Adrenal gland (tissue), 12 donors: ENCODE data around the gene MYO5A. TPM values are rescaled to one million over a fixed set of nuclear protein-coding genes. Genes with fewer than 3 reads are reported as not detected.

Experiments used
- DNase-seq, 7 donors: peaks; one replicate each; pipeline ENCODE4 v3.0.0-alpha.2; 2019 to 2020
- H3K27ac ChIP-seq, 5 donors: fragments of 200-600 bp; sonication (generic) in 4 of 5; 1 replicate in 3 of 5; 2 replicates in 2 of 5; pipeline versions ENCODE4 v1.5.1 to v1.8.0; 2016 to 2020; ENCODE audit warnings: mild to moderate bottlenecking in 1 of 5
- H3K27me3 ChIP-seq: fragments of 200-600 bp; 2 replicates; pipeline ENCODE4 v1.8.0; 2021
- H3K36me3 ChIP-seq, 2 donors: fragments of 200-600 bp; replicated peaks in 1 of 2; 1 replicate in 1 of 2; 2 replicates in 1 of 2; pipeline versions ENCODE4 v1.5.1 to v1.8.0; 2018 to 2022
- H3K4me1 ChIP-seq, 2 donors: fragments of 200-600 bp; replicated peaks in 1 of 2; 1 replicate in 1 of 2; 2 replicates in 1 of 2; pipeline versions ENCODE4 v1.5.1 to v1.8.0; 2018 to 2021
- H3K4me3 ChIP-seq, 4 donors: fragments of 200-600 bp; sonication (generic) in 3 of 4; one replicate each; pipeline ENCODE4 v1.5.1; 2016 to 2018
- H3K9me3 ChIP-seq, 3 donors: fragments of 200-600 bp; sonication (generic) in 1 of 3; replicated peaks in 1 of 3; 1 replicate in 2 of 3; 2 replicates in 1 of 3; pipeline versions ENCODE4 v1.5.1 to v1.8.0; 2016 to 2021
- CTCF ChIP-seq, 6 experiments: fragments of 450-650 bp in 4 of 6; fragments of 200-600 bp in 2 of 6; sonication (generic) in 1 of 6; IDR thresholded peaks; 1 replicate in 5 of 6; 2 replicates in 1 of 6; pipeline versions ENCODE4 v1.5.1 to v1.8.0; 2016 to 2021; ENCODE audit warnings: antibody characterized with exemption in 6 of 6, mild to moderate bottlenecking in 2 of 6, moderate library complexity in 1 of 6
- POLR2A ChIP-seq, 2 donors: fragments of 450-650 bp; IDR thresholded peaks; one replicate each; pipeline ENCODE4 v1.6.1; 2017; ENCODE audit warnings: antibody characterized with exemption in 2 of 2, mild to moderate bottlenecking in 2 of 2, moderate library complexity in 1 of 2
- WGBS, 4 donors: extraction: QIAGEN DNeasy Blood & Tissue Kit in 2 of 4; methylation state at CpG; one replicate each; pipeline versions ENCODE4 v1.1.5 to v1.1.7; 2013 to 2017; 5-methylcytosine and 5-hydroxymethylcytosine counted together
- intact Hi-C, 2 donors: fragments of 100-400 bp; cut with DNase I; formaldehyde crosslinking; loops; one replicate each; pipeline versions ENCODE4 v1.14.1 to v1.15.0; 2022 to 2023
- polyA plus RNA-seq, 3 donors: library from polyadenylated mRNA; stranded (reverse); fragments of 200-250 nt in 2 of 3; fragments of 350-450 nt in 1 of 3; fragmentation: Illumina TruSeq in 1 of 3; extraction: RNeasy Lipid Tissue Mini Kit (QIAGEN cat#74804) in 1 of 3; gene quantifications; one replicate each; pipeline ENCODE4 v1.2.3, GENCODE V29; 2013 to 2014
- total RNA-seq, 9 donors: library from RNA; depleted of rRNA in 4 of 9; stranded (reverse); fragments of >200 nt in 4 of 9; fragments of 120-200 nt in 1 of 9; fragmentation: NEBNext Ultra II Directional in 1 of 9; extraction: Animal tissue kit (Norgen Biotek cat#: 25700) in 1 of 9; gene quantifications; one replicate each; pipeline versions ENCODE4 v1.1.0 to v1.2.4, GENCODE V29; 2013 to 2023
- donor health status: healthy with polysubstance abuse.
- donor health status: Bipolar disorder and iron deficiency.
- donor health status: DM: yes; HTN: yes; CAD: no.
- donor health status: DM: no; HTN: no; CAD: no.
- donor health status: DM: no; HTN: no; CAD: no.
- donor health status: DM: yes; HTN: yes; CAD: no.

Gene MYO5A
- total and polyA plus RNA-seq, 12 donors: 6.3 to 57.5 (median 39.6) TPM

DNA sequence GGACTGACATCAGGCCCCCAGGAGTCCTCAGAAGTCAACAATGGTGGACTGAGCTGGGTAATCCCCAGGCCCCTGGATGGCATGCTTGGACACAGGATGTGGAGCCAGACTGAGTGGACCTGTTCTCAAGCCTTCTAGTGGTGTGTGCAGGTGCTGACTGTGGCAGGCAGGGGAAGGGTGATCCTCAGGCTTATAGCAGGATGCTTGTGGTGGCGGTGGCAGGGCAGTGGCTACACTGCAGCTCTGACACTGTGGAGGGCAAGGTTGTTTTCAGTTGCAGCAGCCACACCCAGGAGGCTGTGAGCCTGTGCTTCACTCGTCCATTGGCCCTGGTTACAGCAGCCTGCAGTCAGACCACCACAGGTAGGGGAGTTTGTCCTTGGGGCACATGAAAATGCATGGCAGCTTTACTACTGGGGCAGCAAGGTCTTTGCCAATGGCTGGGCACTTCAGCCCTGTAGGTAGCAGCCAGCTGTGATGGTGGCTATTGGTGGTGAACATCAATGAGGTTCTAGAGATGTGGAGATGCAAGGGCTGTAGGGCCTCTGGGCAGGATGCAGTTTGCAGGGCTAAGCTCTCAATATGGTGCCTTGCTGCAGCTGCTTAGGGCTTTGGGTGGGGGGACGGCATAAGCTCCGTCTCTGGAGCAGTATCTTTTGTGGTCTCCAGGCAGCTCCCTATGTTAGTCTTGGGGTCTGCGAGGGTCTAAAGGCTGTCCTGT is 17.5 kb upstream of the MYO5A start:
- H3K4me3 ChIP-seq: no peak overlapping the region
- no peaks in the 10 kb centered on the region for H3K9me3 ChIP-seq
- intact Hi-C loops: no loop called here
- 90 to 98% (median 97%) methylated on average over 2 to 5 of the region's 5 CpGs for WGBS, 4 donors
- H3K27me3 ChIP-seq: no peaks in the 10 kb centered on the region
- TF ChIP-seq POLR2A (IDR thresholded peaks at IDR 0.05) (no peak), CTCF (IDR thresholded peaks at IDR 0.05) (no peak)
- peaks cover 0 to 23% of the 10 kb centered on the region in 2 donors for H3K36me3 ChIP-seq
- DNase-seq: no peak
- H3K27ac ChIP-seq: no peak overlapping the region
- no peaks in the 10 kb centered on the region for H3K4me1 ChIP-seq

DNA sequence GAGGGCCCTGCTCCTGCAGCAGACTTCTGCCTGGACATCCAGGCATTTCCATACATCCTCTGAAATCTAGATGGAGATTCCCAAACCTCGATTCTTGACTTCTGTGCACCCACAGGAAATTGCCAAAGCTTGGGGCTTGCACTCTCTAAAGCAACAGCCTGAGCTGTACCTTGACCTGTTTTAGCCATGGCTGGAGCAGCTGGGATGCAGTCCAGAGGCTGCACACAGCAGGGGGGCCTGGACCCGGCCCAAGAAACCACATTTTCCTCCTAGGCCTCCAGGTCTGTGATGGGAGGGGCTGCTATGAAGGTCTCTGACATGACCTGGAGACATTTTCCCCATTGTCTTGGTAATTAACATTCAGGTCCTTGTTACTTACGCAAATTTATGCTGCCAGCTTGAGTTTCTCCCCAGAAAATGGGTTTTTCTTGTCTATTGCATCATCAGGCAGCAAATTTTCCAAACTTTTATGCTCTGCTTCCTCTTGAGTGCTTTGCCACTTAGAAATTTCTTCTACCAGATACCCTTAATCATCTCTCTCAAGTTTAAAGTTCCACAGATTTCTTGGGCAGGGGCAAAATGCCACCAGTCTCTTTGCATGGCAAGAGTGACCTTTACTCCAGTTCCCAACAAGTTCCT is 11.8 kb upstream of the MYO5A start:
- H3K4me3 ChIP-seq: no peak overlapping the region
- no peak overlapping the region for H3K27ac ChIP-seq
- H3K27me3 ChIP-seq: no peaks in the 10 kb centered on the region
- H3K36me3 ChIP-seq: no peaks in the 10 kb centered on the region
- no peaks in the 10 kb centered on the region for H3K4me1 ChIP-seq
- intact Hi-C loops: no loop called here
- TF ChIP-seq CTCF (IDR thresholded peaks at IDR 0.05) (no peak), POLR2A (IDR thresholded peaks at IDR 0.05) (no peak)
- WGBS, 4 donors: 68 to 100% (median 77%) methylated on average over 1 to 3 of the region's 3 CpGs
- no peaks in the 10 kb centered on the region for H3K9me3 ChIP-seq
- no peak for DNase-seq

GRCh38 chr15:52537459-52537858 is 8.8 kb upstream of the MYO5A start:
- TF ChIP-seq CTCF (IDR thresholded peaks at IDR 0.05) (no peak), POLR2A (IDR thresholded peaks at IDR 0.05) (no peak)
- no peak overlapping the region for H3K27ac ChIP-seq
- WGBS, 4 donors: 93 to 98% (median 94%) methylated on average over 8 of the region's 8 CpGs
- no peaks in the 10 kb centered on the region for H3K9me3 ChIP-seq
- DNase-seq: no peak
- no peaks in the 10 kb centered on the region for H3K27me3 ChIP-seq
- H3K4me1 ChIP-seq: no peaks in the 10 kb centered on the region
- H3K36me3 ChIP-seq: no peaks in the 10 kb centered on the region
- intact Hi-C loops: no loop called here
- H3K4me3 ChIP-seq: no peak overlapping the region

DNA sequence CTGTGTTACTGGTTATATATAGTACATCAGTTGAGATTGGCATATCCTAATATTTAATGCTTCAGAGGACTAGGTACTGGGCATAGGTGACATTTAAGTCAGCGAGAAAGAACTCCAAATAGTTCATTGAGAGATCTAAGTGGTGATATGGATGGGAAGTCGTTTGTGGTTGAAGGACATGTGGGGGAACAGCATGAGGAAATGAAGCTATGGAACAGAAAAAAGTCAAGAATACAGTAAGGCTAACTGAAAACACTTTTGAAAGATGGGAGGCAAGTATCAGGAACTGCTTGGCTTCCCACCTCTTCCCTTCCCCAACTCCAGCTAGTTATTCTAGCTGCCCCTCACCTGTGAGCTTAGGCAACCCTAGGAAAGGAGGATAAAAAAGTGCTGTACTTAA is 3.7 kb upstream of the MYO5A start:
- H3K27ac ChIP-seq: no peak overlapping the region
- WGBS, 4 donors: 53 to 72% (median 57%) methylated on average over 2 of the region's 2 CpGs
- no peaks in the 10 kb centered on the region for H3K36me3 ChIP-seq
- intact Hi-C loops: no loop called here
- H3K4me1 ChIP-seq: peaks cover 7 to 14% of the 10 kb centered on the region in 2 donors
- no peak for DNase-seq
- H3K27me3 ChIP-seq: no peaks in the 10 kb centered on the region
- H3K4me3 ChIP-seq: no peak overlapping the region
- H3K9me3 ChIP-seq: no peaks in the 10 kb centered on the region
- TF ChIP-seq CTCF (IDR thresholded peaks at IDR 0.05) (no peak), POLR2A (IDR thresholded peaks at IDR 0.05) (no peak)
